Activated CD8-positive, alpha-beta memory T cell treated with anti-CD3 and anti-CD28 coated beads, Interleukin-2, amount 50 U/mL, for 24 hours (primary cell): ENCODE measurements around the gene NAA40.

Experiments used
- DNase-seq: peaks from one replicate; pipeline ENCODE4 v3.0.0-alpha.2; 2020; ENCODE audit errors: extremely low read depth

NAA40 gene

DNA sequence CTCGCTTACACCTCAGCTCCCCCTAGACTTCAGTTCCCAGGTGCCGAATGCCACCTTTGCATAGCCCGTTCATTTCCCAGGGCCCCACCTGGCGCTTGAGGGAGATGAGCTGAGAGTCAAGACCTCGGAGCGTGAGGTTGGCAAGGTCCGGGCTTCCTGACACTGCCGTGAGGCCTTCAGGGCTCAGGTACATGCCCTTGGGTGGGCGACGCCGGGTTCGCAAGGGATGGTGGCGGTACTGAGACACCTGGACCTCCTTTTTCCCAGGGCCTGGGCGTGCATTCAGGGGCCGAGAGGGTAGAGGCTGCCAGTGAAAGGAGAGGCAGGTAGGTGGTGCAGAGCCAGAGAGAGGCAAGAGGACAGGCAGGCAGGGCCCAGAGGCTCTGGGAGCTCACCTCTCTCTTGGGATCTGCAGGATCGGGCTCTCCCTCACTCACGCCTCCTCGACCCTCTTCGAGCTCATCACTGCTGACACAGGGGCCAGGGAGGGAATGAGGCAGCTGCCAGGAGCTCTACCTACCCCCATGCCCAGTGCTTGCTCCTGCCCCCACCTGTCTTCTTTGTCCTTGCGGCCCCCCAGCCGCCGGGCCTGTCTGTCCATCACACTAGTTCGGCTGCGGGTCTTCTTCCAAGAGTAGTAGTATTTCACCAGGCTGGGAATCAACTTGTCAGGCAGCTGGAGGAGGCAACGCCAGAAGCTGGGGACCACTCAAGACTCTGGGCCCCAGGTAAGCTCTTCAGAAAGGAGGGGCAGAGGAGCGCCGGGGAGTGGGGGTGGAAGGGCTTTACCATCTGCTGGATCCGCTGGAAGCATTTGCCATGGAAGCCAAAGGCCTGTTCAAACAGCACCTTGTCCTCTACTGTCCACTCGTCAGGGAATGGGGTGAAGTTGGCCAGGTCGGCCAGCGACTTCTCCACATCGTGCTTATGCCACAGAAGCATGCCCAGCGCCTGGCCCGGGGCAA lies 24.7 kb upstream of the NAA40 start:
- no peak for DNase-seq

DNA sequence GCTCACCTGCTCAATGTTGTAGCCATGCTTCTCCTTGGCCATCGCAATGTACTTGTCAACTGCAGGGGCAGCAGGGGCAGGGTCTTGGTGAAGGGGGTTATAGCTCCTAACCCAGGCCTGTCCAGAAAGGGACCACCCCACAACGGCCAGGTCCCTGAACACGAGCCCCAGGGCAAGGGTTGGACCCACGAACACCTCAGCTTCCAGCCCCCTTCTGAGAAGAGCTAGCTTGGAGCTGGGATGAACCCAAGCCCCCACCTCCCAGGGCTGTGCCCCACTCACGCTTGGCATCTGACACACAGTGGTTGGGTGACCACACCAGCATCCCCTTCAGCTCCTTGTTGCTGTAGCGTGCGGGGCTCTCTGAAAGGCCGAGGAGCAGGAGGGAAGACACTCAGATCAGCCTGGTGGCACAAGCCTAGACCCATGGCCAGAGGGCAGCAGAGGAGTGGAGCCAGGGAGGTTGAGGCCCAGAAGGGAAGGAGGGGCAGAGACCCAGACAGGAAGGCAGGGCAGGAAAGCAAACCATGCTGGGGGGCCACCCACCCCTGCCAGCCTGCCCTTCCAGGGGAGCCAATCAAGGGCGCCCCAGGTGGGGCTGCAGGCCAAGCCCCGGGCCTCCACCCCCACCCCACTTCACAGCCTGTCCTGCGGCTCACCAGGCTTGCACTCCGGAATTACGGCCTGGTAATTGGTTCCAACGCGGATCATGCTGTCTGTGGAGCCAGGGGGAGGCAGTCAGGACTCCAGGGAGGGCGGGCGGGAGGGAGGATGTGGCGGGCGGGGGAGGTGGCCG lies 23.7 kb upstream of the NAA40 start:
- DNase-seq = no peak

DNA sequence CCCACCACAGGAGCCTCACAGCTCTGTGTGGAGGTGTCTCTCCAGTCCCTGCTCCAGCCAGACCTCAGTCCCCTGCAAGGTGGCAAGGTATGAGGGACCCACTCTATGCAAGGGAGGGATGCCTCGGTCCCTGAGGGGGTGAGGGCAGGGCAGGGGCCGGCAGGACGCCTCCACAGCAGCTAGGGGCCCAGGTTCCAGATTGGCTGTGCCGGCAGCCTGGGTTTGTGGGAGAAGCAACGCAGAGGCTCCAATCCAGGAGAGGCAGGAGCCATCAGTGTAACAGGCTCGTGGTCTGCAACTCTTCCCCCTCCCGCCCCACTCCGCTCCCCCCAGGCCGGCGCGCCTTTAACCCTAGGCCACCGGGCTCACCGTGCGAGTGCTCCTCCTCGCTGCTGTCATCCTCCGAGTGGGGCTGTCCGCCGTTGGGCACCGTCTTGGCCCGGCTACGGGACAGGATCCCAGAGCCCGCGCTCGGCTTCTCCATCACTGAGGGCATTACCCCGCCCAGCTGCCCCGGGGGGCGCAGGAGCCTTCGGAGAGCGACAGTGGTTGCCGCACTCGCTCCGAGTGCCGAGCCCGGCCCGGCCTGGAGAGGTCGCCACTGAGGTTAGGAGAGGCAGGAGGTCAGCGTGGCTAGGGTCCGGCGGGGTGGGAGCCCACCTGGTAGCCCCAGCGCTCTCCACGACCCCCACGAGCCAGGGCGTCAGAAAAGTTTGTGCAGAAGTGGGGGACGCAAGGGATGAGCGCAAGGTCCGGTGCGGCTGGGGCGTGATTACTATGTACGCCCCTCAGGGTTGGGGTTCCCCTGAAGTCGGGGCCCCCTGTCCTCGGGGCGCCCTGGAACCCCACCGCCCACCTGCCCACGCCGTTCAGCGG lies 22.6 kb upstream of the NAA40 start:
- no peak for DNase-seq

DNA sequence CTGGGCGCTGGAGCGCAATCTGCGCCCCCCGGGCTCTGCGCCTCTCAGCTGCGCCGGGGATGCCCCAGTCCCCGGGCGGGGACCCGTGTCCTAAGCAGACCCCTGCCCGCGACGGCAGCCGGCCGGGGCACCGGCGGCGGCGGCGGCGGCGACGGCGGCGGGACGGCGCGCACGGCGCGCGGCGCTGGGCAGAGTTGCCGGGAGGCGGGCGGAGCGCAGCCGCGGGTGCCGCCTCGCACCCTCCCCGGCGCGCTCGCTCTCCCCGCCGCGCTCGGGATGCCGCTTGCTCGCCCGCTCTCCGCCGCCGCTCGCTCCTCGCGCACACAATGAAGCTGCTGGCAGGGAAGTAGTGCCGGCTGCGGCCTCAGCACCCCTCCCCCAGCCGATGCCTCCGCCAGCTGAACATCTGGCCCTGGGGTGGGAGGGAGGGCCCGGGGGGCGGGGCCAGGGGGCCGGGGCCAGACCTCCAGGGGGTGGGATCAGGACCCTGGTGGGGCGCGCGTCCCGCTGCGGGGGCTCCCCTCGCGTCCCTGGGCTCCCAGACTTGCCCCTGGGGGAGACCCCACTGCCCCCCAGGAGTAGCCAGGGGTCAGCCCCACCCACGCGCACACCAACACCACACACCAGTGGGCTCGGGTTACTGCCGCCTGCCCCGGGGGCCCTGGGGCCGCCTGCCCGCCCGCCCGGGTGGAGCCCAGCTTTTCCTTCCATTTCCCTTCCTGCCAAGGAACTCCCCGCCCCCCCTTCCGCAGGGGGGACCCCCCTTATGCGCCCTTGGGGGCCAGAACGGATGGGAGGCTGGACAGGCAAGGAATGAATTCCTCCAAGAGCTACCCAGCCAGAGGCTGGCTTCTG lies 21.7 kb upstream of the NAA40 start, which contains the start of gene RCOR2:
Gene RCOR2 (minus strand): TSS at position 328 of the 855 bp plus-strand sequence. CDS start 708 bp downstream, outside the sequence.
- DNase-seq = no peak

DNA sequence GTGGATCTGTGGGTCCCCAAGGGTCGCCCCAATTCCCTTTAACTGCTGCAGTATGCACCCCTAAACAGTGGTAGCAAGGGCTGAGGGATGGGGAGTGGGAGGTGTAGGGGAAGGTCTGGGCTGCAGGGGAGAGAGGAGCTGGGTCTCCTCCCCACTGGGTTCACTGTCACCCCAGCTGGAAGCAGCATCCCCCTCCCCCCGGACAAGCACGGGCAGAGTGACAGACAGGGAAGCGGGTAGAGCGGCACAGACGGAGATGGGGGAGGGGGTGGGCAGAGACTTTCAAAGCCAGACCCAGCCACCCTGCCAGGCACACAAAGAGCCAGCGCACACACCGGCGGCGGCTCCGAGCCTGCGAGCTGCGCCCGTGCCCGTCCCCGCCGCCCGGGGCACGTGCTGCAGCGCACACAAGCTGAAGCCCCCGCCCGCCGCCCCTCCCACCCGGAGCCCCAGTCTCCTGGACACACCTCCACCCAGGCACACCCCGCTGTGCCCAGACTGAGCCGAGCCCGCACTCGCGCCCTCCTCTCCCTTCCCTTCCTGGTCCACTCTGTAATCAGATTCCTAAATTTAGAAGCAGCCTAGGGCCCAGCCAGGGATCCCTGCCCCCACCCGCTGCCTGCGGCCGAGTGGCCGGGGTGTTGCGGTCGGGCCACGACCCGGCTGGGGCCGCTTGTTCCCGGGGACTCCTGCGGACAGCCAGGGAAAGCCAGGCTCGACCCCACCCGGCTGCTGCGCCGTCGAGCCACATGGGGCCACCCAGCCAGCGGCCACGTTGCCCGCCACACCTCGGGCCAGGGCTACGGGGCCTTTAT lies 20.9 kb upstream of the NAA40 start:
- DNase-seq = no peak

DNA sequence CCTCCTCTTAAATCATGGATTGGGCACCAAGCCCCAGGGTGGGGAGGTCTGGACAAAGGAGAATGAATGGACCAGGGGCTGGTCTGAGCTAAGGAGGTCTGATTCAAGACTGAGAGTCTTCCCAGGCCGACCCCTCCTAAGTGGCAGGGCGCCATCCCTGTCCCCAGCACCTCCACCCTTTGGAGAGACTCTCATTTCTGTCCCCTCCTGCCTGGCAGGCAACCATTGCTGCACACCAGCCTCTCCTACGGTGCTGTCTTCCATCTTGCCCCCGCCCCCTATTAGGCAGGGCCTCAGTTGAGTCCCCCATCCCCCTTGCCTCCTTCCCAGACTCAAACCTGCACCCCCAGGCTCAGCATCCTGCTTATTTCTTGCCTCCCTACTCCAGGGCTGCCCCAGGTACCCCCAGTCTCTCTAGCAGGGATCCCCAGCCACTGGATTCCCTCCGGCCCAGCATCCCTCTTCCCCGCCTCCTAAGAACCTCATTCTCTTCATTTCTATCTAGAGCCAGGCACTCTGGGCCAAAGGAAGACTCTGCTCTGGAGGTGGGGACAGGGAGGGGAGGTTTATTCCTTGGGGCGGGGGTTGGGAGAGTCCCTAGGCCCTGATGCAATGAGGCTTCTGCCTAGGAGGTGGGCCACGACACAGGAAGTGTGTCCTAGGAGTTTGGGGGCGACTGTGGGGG lies 20.2 kb upstream of the NAA40 start:
- DNase-seq = no peak

DNA sequence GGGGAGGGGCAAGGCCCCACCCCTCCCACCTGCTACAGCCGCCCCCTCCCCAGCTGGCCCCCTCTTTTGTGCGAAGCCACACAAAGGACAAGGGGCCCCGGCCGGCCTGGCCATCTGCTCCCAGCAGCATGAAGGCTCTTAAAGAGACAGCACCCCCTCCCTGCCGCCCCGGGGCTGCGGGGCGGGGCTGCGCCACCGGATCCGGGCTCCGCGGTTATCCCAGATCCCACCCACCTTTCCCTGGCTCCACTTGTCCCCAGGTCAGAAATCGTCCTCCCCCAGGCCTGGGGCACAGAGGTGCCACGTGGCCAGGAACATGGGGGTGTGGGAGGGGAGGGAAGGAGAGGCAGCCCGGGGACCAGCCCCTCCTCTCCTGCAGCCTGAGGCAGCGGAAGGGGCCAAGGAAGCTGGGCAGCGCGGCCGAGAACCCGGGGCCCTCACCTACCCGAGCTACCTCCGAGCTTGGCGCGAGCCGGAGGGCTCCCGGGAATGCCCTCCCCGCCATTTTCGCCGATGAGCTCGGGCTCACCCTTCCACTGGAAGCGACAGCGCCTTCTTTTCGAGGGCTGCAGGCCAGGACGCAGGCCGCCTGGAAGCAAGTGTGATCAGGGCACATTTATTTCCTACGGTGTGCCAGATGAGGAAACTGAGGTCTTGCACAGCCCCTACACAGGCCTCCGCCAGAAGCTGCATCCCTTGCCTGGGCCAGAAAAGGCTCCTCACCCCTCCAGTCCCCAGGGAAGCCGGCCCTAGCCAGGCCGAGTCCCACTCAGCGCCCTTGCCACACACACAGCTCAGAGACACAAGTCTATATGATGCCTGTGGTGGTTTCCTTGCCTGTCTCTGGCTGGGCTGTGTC lies 19.3 kb upstream of the NAA40 start:
- DNase-seq = no peak

DNA sequence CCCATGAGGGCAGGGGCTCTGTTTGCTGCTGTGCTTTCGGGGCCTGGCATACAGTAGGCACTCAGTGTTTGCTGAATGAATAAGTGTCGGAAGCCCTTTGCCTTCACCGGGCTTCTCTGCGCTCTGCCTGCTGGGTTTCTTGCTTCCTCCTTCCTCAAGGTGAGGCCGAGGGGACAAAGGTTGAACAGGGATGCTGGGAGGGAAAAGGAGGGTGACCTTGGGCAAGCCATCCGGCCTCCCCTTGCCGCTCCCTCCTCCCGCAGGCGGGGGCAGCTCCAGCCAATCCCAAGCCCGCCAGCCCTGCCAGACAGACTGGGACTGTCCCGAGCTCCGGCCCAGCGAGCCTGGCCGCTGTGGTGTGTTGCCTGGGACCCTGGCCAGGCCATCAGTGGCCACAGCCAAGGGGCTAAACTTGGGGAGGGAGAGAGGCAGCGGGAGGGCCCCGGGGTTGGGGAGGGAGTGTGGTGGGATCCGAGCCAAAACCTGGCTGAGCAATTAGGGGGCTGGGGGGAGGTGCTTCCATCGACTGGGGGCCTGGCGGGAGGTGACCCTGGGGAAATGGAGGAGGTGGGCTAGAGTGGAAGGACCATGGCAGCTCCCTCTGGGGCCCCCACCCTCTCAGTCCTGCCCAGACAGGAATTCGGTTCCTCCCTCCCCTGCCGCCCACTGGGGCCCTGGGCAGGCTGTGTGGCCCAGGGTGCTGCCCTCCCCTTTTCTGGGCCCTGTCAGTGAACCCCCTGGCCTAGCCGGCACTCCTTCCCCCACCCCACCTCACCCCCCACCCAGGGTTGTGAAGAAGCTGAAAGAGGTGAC lies 18.5 kb upstream of the NAA40 start:
- no peak for DNase-seq

DNA sequence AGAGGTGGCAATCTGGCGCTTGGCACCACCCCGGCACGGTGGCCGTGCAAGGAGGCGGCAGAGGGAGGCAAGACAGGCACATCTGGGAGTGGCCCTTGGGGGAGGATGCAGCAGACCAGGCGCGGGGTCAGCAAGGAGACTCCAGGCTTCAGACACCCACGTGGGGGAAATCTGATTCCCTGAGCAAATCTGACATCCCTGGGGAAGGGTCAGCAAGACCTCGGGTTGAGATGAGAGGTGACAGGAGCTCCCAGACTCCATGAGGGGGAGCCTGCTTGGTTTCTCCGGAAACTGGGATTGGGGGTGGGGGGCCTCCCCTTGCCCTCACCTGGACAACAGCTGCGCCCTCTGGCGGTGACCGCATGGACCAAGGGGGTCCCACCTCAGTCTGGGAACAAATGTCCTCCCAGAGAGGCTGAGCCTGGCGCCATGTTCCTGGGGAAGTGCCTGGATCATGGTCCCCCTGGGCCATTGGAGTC lies 17.8 kb upstream of the NAA40 start:
- DNase-seq = no peak

DNA sequence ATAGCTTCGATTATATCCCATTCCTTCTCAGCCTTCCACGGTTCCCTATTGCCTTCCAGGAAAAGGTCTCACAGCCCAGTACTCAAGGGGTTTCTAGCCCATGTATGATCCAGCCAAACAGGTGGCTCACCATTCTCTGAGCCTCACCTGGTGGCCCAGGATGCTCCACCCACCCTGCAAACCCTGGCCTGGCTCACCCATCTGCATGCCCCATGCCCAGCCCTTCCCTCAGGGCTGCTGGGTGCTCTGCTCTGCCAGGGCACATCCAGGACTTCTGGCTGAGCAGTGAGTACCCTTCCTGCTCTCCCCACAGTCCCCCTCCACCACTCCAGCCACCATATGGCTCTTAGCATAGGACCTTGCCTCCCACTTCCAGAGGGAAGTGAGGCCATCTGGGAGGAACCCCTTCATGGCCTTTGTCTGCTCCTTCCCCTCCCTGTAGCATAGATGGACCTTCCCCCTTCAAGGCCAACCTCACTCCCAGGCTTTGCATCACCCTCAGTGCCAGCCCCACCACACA lies 16.1 kb upstream of the NAA40 start:
- no peak for DNase-seq

DNA sequence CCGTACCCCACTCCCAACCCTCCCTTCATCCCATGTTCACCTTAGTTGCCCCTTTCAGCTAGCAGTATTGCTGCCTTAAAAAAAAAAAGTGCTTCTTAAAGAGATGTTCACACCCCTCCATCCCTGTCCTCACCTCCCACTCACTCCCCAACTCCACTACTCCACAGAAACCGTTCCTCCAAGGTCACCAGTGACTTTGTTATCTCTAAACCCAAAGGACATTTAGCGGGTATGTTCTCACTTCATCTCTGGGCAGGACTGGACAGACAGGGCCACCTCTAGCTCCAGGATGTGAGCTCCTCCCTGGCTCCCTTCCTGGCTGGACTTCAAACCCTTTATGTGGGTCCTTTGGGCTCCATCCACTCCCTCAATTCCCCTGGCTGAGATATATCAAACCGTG lies 15.5 kb upstream of the NAA40 start:
- DNase-seq = no peak

DNA sequence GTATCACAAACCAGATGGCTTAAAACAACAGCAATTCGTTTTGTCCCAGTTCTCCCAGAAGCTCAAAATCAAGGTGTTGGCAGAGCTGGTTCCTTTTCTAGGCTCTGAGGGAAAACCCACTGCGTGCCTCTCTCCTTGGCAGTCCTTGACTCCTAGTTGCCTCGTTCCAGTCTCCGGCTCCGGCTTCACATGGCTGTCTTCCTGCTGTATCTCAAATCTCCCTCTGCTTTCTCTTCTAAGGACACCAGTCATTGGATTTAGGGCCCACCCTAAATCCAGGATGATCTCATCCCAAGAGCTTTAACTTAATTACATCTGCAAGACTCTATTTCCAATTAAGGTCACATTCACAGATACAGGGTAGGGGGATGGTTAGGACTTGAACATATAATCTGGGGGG lies 9.2 kb upstream of the NAA40 start:
- no peak for DNase-seq

DNA sequence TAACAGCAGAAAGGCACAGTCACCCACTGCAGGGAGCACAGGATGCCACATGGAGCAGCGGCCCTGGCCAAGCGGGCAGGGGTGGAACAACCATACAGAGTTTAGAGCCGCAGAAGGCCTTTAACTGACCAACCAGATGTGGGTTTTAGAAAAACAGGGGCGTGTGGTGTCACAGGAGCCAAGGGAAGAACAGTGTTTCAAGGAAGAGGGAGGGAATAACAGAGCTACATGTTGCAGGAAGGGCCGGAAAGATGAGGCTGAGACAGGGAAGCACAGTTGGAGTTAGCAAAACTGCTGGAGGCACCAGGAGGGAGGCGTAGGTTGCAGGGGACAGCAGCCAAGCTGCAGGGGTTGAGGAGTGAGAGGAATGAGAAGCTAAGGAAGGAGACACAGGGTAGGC lies 7.8 kb upstream of the NAA40 start:
- DNase-seq = no peak

DNA sequence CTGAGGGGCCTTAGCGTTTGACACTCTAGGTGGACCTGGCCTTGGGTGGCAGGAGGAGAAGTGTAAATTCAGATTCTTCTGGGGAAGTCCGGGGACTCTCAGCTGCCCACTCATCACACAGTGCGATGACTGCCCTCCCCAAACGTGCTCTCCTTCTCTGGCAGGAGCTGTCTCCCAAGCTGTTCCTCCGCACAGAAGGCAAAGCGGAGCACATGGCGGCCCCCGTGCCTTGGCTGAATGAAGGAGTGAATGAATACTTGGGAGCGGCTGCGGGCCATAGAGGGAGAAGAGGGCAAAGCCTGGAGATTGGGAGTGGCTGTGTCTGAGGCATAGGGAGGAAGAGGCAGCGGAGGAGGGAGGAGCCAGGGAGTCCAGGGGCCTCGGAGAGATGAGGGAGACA lies 6.9 kb upstream of the NAA40 start:
- DNase-seq = no peak

DNA sequence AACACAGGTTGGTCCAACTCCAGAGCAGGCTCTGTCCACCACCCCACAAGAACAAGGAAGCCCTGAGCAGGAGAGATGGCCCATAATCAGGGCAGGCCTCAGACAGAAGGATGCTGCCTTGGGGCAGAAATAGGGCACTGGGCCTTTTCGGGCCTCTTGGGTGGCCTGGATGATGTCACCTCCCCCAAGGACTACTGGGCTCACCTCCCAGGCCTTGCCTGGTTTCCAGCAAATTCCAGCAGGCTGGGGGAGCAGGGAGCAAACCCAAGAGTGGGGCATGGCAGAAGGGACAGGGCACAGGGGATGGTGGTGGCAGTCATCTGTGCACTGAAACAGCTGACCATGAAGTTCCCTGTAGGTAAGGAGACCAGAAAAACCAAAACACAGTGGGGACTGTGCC lies 5.3 kb upstream of the NAA40 start:
- no peak for DNase-seq

DNA sequence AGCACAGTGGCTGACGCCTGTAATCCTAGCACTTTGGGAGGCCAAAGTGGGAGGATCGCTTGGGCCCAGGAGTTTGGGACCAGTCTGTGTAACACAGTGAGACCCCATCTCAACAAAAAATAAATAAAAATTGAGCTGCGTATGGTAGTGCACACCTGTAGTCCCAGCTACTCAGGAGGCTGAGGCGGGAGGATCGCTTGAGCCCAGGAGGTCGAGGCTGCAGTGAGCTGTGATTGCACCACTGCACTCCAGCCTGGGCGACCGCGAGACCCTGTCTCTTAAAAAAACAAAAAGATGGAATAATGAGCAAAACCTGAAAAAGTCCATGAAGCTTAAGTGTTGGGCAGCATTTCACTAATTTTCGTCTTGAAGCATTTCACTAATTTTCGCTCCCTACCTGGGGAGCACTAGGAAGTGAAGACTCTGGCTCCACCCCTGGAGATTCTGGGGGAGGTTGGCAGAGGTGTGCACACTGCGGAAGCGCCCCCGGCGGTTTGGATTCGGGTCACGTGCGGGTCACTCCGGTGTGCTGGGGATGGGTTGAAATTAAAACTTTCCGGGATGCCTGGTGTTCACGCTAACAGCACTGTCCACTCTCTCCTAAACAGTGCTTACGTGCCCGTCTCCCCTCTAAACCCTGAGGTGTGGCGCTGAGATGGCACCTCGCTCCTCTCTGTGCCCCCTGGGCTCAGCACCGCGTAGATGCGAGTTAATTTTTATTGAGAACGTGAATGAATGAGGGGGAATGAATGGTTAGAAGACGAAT lies 906 bp upstream of the NAA40 start:
- DNase-seq = no peak
